ENCODE measurements around the gene AGBL1. TPM values are rescaled to one million over a fixed set of nuclear protein-coding genes. Genes with fewer than 3 reads are reported as not detected.
A peak's percentile ranks its signal among the peaks of the same experiment; 100 is the strongest.

The AGBL1 gene
- total and polyA plus RNA-seq, 11 donors = under 0.01 to 0.08 (median 0.02) TPM; not detected in 8

GRCh38 chr15:86571873-86572272 lies 492.2 kb downstream of the AGBL1 start:
- intact Hi-C loops (cut with DNase I) = no loop called here
- peaks cover 0 to 3% (median 0%) of the 10 kb centered on the region in 12 donors for H3K4me1 ChIP-seq
- WGBS, 4 donors = 24 to 47% (median 28%) methylated on average over 7 to 11 of the region's 11 CpGs
- H3K27ac ChIP-seq = no peak overlapping the region
- DNase-seq (peak in 2 of 5 donors; percentile 10 to 49), ATAC-seq (peak; percentile 47 to 80 (median 69))
- H3K36me3 ChIP-seq = no peaks in the 10 kb centered on the region
- H3K4me3 ChIP-seq = peak overlapping the region in 3 of 12 donors; percentile 7 to 23 (median 20)
- peaks cover 0 to 9% (median 0%) of the 10 kb centered on the region in 9 donors for H3K27me3 ChIP-seq
- H3K9me3 ChIP-seq = peaks cover 0 to 4% (median 0%) of the 10 kb centered on the region in 12 donors
- TF ChIP-seq POLR2A (IDR thresholded peaks at IDR 0.05) (no peak), CTCF (IDR thresholded peaks at IDR 0.05) (no peak)

GRCh38 chr15:86572368-86572841 lies 492.7 kb downstream of the AGBL1 start:
- peak in 2 of 5 donors; percentile 26 to 61 for DNase-seq
- peak overlapping the region in 3 of 12 donors; percentile 7 to 23 (median 20) for H3K4me3 ChIP-seq

GRCh38 chr15:86573476-86573875 lies 493.8 kb downstream of the AGBL1 start:
- H3K27me3 ChIP-seq = peaks cover 0 to 9% (median 0%) of the 10 kb centered on the region in 9 donors
- no peak for TF ChIP-seq POLR2A (IDR thresholded peaks at IDR 0.05)
- TF ChIP-seq CTCF (IDR thresholded peaks at IDR 0.05) = no peak
- no peak for ATAC-seq
- H3K4me3 ChIP-seq = no peak overlapping the region
- H3K4me1 ChIP-seq = peaks cover 0 to 3% (median 0%) of the 10 kb centered on the region in 12 donors
- WGBS, 4 donors = 57 to 78% (median 72%) methylated on average over 3 of the region's 3 CpGs
- intact Hi-C loops (cut with DNase I) = no loop called here
- no peak for DNase-seq
- H3K9me3 ChIP-seq = peaks cover 0 to 4% (median 0%) of the 10 kb centered on the region in 12 donors
- no peak overlapping the region for H3K27ac ChIP-seq
- no peaks in the 10 kb centered on the region for H3K36me3 ChIP-seq

More at GRCh38 chr15:86572368-86572841, 492.7 kb downstream of the AGBL1 start:
- peaks cover 0 to 4% (median 0%) of the 10 kb centered on the region in 12 donors for H3K9me3 ChIP-seq
- no peak overlapping the region for H3K27ac ChIP-seq
- peak in 3 of 4 donors; percentile 18 to 77 (median 62) for ATAC-seq
- H3K36me3 ChIP-seq = no peaks in the 10 kb centered on the region
- H3K27me3 ChIP-seq = peaks cover 0 to 9% (median 0%) of the 10 kb centered on the region in 9 donors
- intact Hi-C loops (cut with DNase I) = no loop called here
- TF ChIP-seq CTCF (IDR thresholded peaks at IDR 0.05) (no peak), POLR2A (IDR thresholded peaks at IDR 0.05) (no peak)
- H3K4me1 ChIP-seq = peaks cover 0 to 3% (median 0%) of the 10 kb centered on the region in 12 donors
- WGBS, 4 donors = 54 to 68% (median 64%) methylated on average over 11 to 21 of the region's 21 CpGs

- ATAC-seq (no peak), DNase-seq (no peak)
- peaks cover 0 to 2% (median 0%) of the 10 kb centered on the region in 9 donors for H3K27me3 ChIP-seq
- TF ChIP-seq CTCF (IDR thresholded peaks at IDR 0.05) (no peak), POLR2A (IDR thresholded peaks at IDR 0.05) (no peak)
- no peak overlapping the region for H3K27ac ChIP-seq
- H3K36me3 ChIP-seq = no peaks in the 10 kb centered on the region
- H3K9me3 ChIP-seq = no peaks in the 10 kb centered on the region
- no peak overlapping the region for H3K4me3 ChIP-seq
- H3K4me1 ChIP-seq = peaks cover 0 to 10% (median 0%) of the 10 kb centered on the region in 12 donors
- 48 to 66% (median 51%) methylated on average over 2 of the region's 2 CpGs for WGBS, 4 donors
- intact Hi-C loops (cut with DNase I) = no loop called here
Measured at GRCh38 chr15:86588413-86588812, 508.7 kb downstream of the AGBL1 start.

All from heart left ventricle (tissue), 16 donors.